ENCODE measurements around the gene RARG.
A peak's percentile ranks its signal among the peaks of the same experiment; 100 is the strongest.
"Not testable (repeated sequence)": the region's sequence is repeated elsewhere in the genome, so short reads cannot be mapped to it uniquely, and the experiment has no call there.

The RARG gene

DNA sequence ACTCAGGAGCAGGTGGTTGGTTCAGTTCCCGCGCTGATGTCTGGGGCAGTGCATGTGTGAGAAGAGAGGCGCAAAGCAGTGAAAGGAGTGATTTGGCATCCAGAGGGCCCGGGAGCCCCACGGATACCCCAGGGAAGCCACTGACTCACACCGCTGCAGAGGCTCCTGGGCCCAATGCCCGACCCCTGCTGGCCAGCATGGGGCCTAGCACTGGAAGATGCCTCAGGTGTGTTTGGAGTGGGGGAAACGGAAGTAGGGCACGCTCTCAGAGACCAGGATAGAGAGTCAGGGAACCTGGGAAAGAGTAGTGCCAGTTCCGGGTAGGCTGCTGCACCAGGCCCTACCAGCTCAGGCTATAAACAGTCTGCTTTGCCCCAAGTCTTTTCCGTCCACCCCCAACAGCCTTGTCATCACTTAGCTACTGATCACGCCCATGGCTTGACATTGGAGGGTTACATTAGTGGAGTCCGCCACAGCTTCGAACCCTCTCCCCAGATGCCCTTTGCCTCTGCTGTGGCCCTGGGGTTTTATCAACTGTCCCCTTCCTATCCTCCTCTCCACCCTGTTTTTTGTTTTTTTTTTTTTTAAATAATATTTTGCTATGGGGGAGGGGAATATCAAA is 41.8 kb downstream of the RARG start:
- no peak for DNase-seq (ENCODE audit: low read depth)

DNA sequence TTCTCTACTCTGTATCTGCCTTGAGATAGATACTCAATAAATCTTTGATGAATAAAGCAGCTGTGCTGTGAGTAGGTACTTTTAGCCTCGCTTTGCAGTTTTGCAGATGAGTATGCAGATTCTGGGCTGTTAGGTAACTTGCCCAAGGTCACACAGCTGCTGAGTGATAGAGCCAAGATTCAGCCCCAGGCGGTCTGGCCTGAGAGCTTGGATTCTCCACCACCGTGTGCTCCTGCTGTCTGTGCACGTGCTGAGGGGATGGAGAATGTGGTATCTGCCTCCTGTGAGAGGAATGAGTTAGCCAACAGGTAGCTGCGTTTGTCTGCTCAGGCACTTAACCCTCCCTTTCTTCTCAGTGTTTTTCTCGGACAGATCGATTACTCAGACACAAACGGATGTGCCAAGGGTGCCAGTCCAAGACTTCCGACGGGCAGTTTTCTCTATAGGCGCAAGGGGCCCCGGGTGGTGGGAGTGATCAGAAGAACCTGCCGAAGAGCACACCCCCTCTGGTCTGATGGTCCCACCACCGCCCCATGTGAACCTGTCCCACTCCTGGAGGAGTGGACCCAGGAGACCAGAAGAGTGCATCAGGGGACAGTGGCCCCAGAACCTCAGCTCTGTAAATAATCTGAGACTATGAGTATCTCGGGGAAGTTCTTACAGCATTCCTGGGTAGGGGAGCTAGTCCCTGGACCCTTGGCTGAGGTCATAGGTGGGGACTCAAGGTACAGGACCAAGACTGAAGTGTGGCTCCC is 44.7 kb downstream of the RARG start:
- no peak for DNase-seq (ENCODE audit: low read depth)

DNA sequence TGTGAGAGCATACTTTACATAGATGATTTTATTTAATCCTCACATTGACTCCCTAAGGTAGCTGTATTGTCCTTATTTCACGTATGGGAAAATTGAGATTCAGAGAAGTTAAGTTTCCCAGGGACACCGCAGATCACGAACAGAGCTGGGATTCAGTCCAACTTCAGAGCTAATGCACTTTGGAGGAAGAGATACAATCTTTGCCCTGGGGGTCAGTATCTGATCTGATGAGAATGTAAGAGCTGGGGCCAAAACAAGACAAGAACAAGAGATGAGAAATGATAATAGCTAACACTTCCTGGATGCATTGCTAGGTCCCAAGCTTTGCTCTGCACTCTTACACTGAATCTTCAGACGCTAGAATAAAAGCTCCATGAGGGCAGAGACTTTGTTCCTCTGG is 45.3 kb downstream of the RARG start:
- DNase-seq (ENCODE audit: low read depth): no peak

DNA sequence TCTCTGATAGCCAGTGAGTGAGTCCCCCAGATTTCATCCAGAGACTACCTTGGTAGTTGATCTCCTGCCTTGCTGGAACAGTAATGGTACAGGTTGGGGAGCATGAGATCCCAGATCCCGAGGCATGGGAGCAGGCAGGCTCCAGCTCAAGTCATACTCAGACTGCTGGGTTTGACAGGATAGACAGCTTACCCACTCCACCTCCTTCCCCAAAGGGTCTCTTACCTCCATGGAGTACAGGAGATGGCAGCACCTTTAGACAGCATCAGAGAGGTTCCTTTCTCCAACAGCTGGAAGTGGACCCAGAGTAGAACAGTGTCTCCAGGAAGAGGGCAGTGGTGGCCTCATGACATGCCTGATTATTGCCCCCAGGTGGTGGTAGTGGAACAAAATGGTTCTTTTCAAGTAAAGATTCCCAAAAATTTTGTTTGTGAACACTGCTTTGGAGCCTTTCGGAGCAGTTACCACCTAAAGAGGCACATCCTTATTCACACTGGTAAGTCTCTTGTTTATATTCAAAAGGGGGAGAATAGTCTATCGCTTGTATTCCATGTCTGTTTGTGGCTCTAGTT is 46.3 kb downstream of the RARG start:
- no peak for DNase-seq (ENCODE audit: low read depth)

DNA sequence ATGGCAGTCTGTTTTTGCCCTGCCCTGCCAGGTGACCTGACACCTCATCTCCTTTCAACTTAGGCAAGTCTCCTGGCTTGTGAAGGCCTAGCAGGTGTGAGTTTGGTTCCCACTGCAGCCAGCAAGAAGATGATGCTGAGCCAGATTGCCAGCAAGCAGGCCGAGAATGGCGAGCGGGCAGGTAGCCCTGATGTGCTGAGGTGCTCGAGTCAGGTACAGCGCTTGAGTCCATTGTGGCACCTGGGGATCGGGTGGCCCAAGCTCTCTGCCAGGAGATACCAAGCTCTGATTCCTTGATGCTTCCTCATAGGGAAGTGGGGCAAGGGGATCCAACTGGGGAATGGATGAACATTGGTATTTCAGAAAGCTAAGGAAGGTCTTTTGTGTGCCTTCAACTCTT is 47.2 kb downstream of the RARG start:
- DNase-seq (ENCODE audit: low read depth): no peak

- DNase-seq (ENCODE audit: low read depth): no peak
Measured at GRCh38 chr12:53182903-53183302, 49.1 kb downstream of the RARG start.

GRCh38 chr12:53181935-53182334 is 50.1 kb downstream of the RARG start:
- no peak for DNase-seq (ENCODE audit: low read depth)

DNA sequence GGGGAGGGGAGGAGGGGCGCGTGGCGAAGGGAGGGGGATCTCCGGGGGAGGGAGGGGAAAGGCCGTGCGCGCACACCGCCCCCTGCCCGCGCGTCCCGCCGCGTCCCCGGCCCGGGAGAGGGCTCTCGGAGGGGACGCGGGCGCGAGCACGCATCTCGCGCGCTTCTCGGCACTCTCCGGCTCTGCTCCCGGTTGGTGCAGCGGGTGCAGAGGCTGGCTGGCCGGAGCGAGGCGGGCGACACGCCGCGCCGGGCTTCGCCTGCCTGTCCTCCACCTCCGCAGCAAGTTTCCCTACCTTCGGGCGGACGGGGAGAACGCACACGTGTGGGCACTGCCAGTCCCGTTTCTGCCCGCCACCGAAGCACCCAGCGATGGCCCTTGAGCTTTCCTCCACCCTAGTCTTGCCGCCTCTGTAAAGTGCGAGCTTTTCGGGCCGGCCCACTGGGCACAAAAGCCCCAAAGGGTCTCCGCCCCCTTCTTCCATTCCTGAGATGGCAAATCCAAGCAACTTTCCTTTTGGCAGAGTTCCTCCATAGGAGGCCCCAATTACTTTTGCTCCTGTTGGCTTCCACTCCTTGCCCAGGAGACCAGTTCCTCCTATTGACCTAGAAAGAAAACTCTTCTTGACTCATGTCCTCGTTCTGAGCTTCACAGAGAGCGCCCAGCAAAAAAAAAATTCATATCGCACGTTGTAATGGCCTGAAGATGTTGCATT is 50.9 kb downstream of the RARG start:
- peak; percentile 65 for DNase-seq (ENCODE audit: low read depth)

DNA sequence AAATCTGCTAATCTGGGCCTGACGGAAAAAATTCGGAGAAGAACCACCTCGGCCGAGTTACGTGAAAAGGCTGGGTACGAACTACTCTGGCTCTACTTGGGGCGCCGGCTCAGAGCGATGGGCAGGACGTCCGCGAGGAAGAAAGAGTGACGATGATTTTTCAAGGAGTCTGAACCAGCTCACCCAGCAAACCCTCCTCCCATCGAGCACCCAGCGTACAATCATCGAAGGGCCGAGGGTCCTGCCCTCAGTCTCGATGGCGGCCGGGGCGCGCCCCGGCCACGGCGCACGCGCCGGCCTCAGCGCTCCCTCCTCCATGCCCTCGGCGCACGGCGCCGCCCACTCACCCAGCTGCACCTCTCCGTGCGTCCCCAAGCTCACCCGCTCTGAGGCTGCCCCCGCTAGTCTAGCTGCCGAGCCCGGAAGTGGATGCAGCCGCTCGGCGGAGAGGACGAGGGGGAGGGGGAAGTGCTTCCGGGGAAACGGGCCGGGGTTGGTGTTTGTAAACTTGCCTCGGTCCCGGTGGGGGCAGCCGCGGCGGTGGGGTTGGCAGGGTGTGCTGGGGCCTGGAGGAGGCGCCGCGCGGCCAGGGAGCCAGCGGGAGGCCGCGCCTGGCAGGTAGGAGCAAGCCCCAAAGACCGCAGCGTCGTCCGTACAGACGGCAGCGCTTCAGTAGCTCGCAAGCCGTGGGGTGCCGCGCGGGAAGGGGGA is 51.6 kb downstream of the RARG start, which contains the start of the genes CSAD and ZNF740:
Gene CSAD (minus strand): TSS at position 706 of the 711 bp plus-strand sequence. CDS start 7,455 bp downstream, outside the sequence.
Gene ZNF740 (plus strand): TSS at position 503 of the 711 bp plus-strand sequence. CDS start 1,262 bp downstream, outside the sequence.
- DNase-seq (ENCODE audit: low read depth): peak; percentile 97

- no peak for DNase-seq (ENCODE audit: low read depth)
Measured at GRCh38 chr12:53179687-53180219, 52.3 kb downstream of the RARG start.

DNA sequence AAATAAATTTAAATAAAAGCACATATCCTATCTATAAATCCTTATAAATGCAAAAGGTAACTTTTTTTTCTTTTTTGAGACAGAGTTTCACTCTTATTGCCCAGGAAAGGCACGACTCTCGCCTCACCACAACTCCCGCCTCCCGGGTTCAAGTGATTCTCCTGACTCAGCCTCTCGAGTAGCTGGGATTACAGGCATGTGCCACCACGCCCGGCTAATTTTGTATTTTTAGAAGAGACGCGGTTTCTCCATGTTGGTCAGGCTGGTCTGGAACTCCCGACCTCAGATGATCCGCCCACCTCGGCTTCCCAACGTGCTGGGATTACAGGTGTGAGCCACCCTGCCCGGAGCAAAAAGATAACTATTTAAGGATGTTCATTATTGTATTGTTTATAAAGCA is 53.2 kb downstream of the RARG start:
- not testable (repeated sequence) for DNase-seq (ENCODE audit: low read depth)

DNA sequence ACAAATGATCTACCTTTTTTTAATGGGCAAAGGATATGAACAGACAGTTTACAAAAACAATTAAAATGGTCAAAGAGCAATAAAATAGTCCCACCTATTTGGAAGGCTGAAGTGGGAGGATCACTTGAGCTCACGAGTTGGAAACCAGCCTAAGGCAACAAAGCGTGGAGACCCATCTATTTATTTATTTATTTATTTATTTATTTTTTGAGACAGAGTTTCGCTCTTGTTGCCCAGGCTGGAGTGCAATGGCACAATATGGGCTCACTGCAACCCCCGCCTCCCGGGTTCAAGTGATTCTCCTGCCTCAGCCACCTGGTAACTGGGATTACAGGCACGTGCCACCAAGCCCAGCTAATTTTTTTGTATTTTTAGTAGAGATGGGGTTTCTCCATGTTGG is 54.6 kb downstream of the RARG start:
- DNase-seq (ENCODE audit: low read depth): not testable (repeated sequence)

DNA sequence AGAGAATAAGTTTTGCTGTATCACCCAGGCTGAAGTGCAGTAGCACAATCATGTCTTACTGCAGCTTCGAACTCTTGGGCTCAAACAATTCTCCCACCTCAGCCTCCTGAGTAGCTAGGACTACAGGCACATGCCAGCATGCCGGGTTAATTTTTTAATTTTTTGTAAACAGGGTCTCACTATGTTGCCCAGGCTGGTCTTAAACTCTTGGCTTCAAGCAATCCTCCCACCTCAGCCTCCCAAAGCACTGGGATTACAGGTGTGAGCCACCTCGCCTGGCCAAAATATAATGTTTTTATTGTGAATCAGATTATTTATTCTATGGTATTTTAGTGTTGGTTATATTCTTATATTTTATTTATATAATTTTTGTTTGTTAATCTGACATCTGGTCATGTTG is 55.3 kb downstream of the RARG start:
- DNase-seq (ENCODE audit: low read depth): no peak

DNA sequence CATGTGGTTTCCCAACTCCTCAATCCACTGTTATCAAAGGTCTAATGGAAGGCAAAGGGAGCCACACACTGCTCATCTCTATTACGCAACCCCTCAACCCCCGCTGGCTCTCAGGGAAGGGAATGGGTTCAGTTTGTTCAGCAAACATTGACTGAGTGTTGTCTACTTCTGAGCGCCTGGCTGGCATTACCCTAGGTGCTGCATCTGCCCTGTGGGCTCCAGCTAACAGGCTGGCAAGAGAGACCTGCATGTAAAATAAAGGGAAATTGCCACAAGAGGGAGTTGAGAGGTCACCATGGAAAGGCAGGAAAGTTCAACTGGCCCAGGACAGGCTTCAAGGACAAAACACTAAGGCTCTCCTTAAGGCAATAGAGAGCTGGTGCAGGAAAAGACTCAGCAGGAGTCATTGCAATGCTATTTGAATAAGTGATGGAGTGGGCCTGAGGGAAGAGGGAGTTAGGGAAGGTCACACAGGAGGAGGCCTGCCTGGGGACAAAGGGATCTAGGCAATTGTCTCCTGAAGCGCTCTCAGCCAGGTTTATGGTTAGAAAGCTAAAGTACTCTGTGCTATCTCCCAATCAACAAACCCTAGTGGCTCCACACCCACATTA is 57.0 kb downstream of the RARG start:
- no peak for DNase-seq (ENCODE audit: low read depth)

- DNase-seq (ENCODE audit: low read depth): no peak
Measured at GRCh38 chr12:53173085-53173715, 58.8 kb downstream of the RARG start.

- no peak for DNase-seq (ENCODE audit: low read depth)
Measured at GRCh38 chr12:53172352-53172751, 59.7 kb downstream of the RARG start.

GRCh38 chr12:53171725-53172329 is 60.2 kb downstream of the RARG start:
- DNase-seq (ENCODE audit: low read depth): no peak

GRCh38 chr12:53170876-53171724 is 60.9 kb downstream of the RARG start:
- DNase-seq (ENCODE audit: low read depth): no peak

- DNase-seq (ENCODE audit: low read depth): no peak
Measured at GRCh38 chr12:53170215-53170614, 61.8 kb downstream of the RARG start.
